Fibroblast of pulmonary artery (primary cell): ENCODE data around the gene SLC16A12.
A peak's percentile ranks its signal among the peaks of the same experiment; 100 is the strongest.
"Not testable (repeated sequence)": the region's sequence is repeated elsewhere in the genome, so short reads cannot be mapped to it uniquely, and the experiment has no call there.

Experiments
- DNase-seq: peaks from one replicate; pipeline ENCODE4 v3.0.0-alpha.2; 2010; ENCODE audit warnings: low read depth
- H3K4me3 ChIP-seq: replicated peaks from 2 replicates; pipeline ENCODE4 v1.5.1; 2011; ENCODE audit warnings: low read depth, mild to moderate bottlenecking, control low read depth, low read length, moderate library complexity
- TF ChIP-seq, protein P1 (sequence below): IDR thresholded peaks from 2 replicates; pipeline ENCODE4 v1.5.1; 2011; ENCODE audit warnings: mild to moderate bottlenecking, control low read depth, low read length, inconsistent platforms; ENCODE audit errors: missing control alignments

Gene SLC16A12

DNA sequence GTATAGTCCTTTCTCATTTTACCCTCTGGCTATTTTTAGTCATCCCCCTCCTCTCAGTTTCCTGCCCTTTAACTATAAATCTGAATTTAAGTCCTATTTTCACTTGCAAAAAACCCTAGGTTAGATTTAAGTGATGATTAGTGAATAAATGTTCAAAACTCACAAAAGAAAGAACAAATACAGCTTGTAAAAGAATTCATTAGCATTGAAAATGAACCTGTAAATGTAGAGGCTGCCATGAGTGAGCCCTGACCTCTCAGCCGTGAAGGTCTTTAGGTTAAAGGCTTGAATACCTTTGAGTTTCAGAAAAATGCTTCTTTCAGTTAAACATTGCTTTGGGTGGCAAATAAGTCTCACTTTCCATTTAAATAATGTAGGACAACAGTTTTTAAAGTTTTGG is 2.0 kb upstream of the SLC16A12 start:
- DNase-seq = no peak
- no peak overlapping the region for H3K4me3 ChIP-seq
- TF ChIP-seq, protein P1, sequence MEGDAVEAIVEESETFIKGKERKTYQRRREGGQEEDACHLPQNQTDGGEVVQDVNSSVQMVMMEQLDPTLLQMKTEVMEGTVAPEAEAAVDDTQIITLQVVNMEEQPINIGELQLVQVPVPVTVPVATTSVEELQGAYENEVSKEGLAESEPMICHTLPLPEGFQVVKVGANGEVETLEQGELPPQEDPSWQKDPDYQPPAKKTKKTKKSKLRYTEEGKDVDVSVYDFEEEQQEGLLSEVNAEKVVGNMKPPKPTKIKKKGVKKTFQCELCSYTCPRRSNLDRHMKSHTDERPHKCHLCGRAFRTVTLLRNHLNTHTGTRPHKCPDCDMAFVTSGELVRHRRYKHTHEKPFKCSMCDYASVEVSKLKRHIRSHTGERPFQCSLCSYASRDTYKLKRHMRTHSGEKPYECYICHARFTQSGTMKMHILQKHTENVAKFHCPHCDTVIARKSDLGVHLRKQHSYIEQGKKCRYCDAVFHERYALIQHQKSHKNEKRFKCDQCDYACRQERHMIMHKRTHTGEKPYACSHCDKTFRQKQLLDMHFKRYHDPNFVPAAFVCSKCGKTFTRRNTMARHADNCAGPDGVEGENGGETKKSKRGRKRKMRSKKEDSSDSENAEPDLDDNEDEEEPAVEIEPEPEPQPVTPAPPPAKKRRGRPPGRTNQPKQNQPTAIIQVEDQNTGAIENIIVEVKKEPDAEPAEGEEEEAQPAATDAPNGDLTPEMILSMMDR = no peak

DNA sequence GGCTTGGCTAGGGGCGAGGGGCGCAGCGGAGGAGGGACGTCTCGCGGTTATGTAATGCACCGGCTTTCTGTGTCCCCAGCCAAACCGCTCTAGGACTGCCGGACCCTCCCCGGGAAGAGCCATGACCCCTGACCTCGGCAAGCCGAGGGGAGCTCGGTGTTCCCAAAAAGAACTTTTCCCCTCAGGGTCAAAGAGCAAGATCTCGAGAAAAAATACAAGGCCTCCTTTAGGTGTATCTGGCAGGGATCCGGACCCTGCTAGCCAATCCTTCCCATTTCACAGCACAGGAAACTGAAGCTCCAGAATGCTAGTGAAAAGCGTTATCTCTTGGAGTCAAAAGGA is 590 bp upstream of the SLC16A12 start:
- TF ChIP-seq, protein P1 = no peak
- DNase-seq = no peak
- H3K4me3 ChIP-seq = peak overlapping the region; percentile 47

DNA sequence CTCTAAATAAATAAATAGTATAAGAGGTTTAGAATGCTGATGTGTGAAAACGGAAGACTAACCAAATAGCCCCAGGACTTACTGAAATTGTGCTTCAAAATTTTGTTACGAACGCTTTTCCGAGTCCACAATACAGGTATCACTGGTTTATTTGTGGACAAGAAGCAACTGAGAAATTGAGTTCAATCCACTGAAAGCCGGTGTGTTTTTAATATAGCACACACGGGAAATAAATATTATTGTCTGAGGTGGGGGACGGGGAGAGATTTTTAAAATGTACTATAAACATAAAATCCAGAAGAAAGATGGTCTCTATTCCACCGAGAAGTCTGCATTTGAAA is 598 bp downstream of the SLC16A12 start:
- H3K4me3 ChIP-seq = peak overlapping the region; percentile 47
- TF ChIP-seq, protein P1 = no peak
- no peak for DNase-seq

DNA sequence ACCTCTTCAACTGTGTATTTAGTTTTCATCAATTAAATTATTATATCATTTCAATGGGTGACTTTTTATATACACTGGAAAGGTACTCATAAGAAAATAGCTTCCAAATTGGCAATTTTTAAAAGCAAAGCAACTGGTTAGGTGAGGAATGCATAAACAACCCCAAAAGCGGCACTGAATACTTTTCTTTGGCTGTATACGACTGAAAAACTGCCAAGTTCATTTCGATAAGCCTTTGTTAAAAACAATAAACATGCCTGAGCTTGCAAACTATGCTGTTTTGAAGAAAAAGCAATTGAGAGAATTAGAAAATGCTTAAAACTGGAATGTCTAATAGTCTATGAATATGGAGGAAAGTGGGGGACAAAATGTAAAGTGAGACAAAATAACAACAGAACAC is 2.9 kb downstream of the SLC16A12 start:
- no peak overlapping the region for H3K4me3 ChIP-seq
- TF ChIP-seq, protein P1 = no peak
- no peak for DNase-seq

DNA sequence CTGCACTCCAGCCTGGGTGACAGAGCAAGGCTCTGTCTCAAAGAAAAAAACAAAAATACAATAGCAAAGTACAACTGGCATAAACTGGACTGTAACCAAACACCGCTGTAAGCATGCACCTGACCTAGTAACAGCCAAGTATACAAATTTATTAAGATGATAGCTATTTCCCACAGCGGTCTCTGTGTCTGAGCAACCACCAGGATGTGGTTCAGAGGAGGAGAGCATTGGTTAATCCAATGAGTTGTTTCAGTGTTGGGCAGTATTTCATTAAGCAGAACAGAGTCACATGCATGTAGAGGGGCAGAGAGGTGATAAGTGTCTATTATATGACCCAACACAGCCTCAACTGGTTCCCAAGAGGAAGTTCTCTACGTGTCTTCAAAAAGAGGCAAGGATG is 4.0 kb downstream of the SLC16A12 start:
- no peak for DNase-seq
- TF ChIP-seq, protein P1 = no peak
- H3K4me3 ChIP-seq = no peak overlapping the region

DNA sequence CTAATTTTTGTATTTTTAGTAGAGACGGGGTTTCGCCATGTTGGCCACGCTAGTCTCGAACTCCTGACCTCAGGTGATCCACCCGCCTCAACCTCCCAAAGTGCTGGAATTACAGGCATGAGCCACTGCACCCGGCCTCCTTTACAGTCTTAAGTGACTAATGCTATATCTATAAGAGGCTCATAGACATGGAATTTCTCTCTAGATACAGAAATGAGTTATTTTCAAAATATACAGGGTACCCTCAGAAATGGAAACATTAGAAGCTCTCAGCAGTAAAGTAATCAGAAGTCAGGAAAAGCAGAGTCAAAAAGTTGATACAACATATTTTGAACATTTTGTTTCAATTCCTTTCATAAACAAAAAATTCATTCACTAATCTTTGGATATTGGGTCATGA is 5.7 kb downstream of the SLC16A12 start:
- not testable (repeated sequence) for DNase-seq, H3K4me3 ChIP-seq

DNA sequence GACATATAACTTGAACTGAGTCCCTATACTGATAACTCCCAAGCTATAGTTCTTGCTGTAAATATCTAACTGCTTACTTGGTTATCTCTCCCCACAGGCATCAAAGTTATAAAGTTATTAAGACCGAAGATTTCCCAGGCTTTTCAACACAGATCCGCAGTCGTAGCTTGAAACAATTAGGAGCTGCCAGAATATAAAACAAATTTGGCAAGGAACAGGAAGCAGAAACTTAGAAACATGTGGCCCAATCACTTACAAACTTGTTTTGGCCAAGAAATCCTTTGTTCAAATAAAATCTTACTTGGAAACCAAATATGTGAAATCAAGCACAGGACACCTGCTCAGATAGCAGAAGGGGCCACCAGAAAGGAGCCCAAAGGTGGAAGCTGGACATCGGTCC is 9.0 kb downstream of the SLC16A12 start:
- H3K4me3 ChIP-seq = no peak overlapping the region
- DNase-seq = no peak
- TF ChIP-seq, protein P1 = no peak

DNA sequence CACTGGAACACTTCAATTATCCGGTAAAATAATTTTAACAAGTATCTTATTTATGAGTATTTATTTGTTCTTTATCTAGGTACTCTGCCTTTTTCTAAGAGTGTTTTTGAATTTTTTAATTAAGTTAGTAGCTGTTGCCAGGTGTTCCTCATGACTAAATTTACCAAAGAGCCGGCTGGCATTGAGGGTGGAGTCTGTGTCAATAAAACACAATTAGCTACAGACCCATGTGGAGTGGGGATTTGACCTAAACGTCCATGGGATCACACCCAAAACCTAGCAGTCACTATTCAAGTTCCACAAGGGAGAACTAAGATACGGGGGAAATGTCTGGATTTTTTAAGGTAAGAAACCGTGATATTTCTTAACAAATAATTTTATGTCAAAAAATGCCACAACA is 9.8 kb downstream of the SLC16A12 start:
- TF ChIP-seq, protein P1 = no peak
- H3K4me3 ChIP-seq = no peak overlapping the region
- DNase-seq = no peak
